ENCODE data around the gene CDK14.

The CDK14 gene

GRCh38 chr7:91007371-91007770 lies 411.2 kb downstream of the CDK14 start:
- Histone ChIP-seq H3K27ac (ENCODE audit: low read depth, low read length) (no peak overlapping the region), H3K4me1 (ENCODE audit: control insufficient read depth in 5 of 5, insufficient read depth in 5 of 5, low read length in 5 of 5) (no peaks in the 10 kb centered on the region), H3K9ac (ENCODE audit: low read length in 5 of 5) (no peak overlapping the region), H3K36me3 (ENCODE audit: control insufficient read depth in 5 of 5, insufficient read depth in 5 of 5, low read length in 5 of 5) (peaks cover 0 to 4% (median 0%) of the 10 kb centered on the region in 5 donors), H3K27me3 (ENCODE audit: control insufficient read depth in 5 of 5, insufficient read depth in 4 of 5, low read length in 5 of 5) (no peaks in the 10 kb centered on the region), H3K9me3 (ENCODE audit: control insufficient read depth in 5 of 5, low read length in 5 of 5) (no peaks in the 10 kb centered on the region), H3K4me3 (ENCODE audit: low read depth in 1 of 5, low read length in 5 of 5) (no peak overlapping the region)

GRCh38 chr7:91013078-91013477 lies 417.0 kb downstream of the CDK14 start:
- no peaks in the 10 kb centered on the region for H3K4me1 ChIP-seq (ENCODE audit: control insufficient read depth in 5 of 5, insufficient read depth in 5 of 5, low read length in 5 of 5)
- no peak overlapping the region for H3K9ac ChIP-seq (ENCODE audit: low read length in 5 of 5)
- no peaks in the 10 kb centered on the region for H3K27me3 ChIP-seq (ENCODE audit: control insufficient read depth in 5 of 5, insufficient read depth in 4 of 5, low read length in 5 of 5)
- H3K27ac ChIP-seq (ENCODE audit: low read depth, low read length): no peak overlapping the region
- H3K36me3 ChIP-seq (ENCODE audit: control insufficient read depth in 5 of 5, insufficient read depth in 5 of 5, low read length in 5 of 5): no peaks in the 10 kb centered on the region
- H3K9me3 ChIP-seq (ENCODE audit: control insufficient read depth in 5 of 5, low read length in 5 of 5): no peaks in the 10 kb centered on the region
- no peak overlapping the region for H3K4me3 ChIP-seq (ENCODE audit: low read depth in 1 of 5, low read length in 5 of 5)

- Histone ChIP-seq H3K36me3 (ENCODE audit: control insufficient read depth in 5 of 5, insufficient read depth in 5 of 5, low read length in 5 of 5) (no peaks in the 10 kb centered on the region), H3K27ac (ENCODE audit: low read depth, low read length) (no peak overlapping the region), H3K4me1 (ENCODE audit: control insufficient read depth in 5 of 5, insufficient read depth in 5 of 5, low read length in 5 of 5) (peaks cover 0 to 5% (median 0%) of the 10 kb centered on the region in 5 donors), H3K9ac (ENCODE audit: low read length in 5 of 5) (no peak overlapping the region), H3K27me3 (ENCODE audit: control insufficient read depth in 5 of 5, insufficient read depth in 4 of 5, low read length in 5 of 5) (no peaks in the 10 kb centered on the region), H3K4me3 (ENCODE audit: low read depth in 1 of 5, low read length in 5 of 5) (no peak overlapping the region), H3K9me3 (ENCODE audit: control insufficient read depth in 5 of 5, low read length in 5 of 5) (no peaks in the 10 kb centered on the region)
Measured at GRCh38 chr7:91019686-91020385, 423.7 kb downstream of the CDK14 start.

GRCh38 chr7:91020636-91021385 lies 424.7 kb downstream of the CDK14 start:
- peaks cover 0 to 5% (median 0%) of the 10 kb centered on the region in 5 donors for H3K4me1 ChIP-seq (ENCODE audit: control insufficient read depth in 5 of 5, insufficient read depth in 5 of 5, low read length in 5 of 5)
- no peak overlapping the region for H3K27ac ChIP-seq (ENCODE audit: low read depth, low read length)
- no peaks in the 10 kb centered on the region for H3K9me3 ChIP-seq (ENCODE audit: control insufficient read depth in 5 of 5, low read length in 5 of 5)
- H3K9ac ChIP-seq (ENCODE audit: low read length in 5 of 5): no peak overlapping the region
- H3K4me3 ChIP-seq (ENCODE audit: low read depth in 1 of 5, low read length in 5 of 5): no peak overlapping the region
- no peaks in the 10 kb centered on the region for H3K36me3 ChIP-seq (ENCODE audit: control insufficient read depth in 5 of 5, insufficient read depth in 5 of 5, low read length in 5 of 5)
- no peaks in the 10 kb centered on the region for H3K27me3 ChIP-seq (ENCODE audit: control insufficient read depth in 5 of 5, insufficient read depth in 4 of 5, low read length in 5 of 5)

GRCh38 chr7:91021956-91022355 lies 425.8 kb downstream of the CDK14 start:
- Histone ChIP-seq H3K4me1 (ENCODE audit: control insufficient read depth in 5 of 5, insufficient read depth in 5 of 5, low read length in 5 of 5) (peaks cover 0 to 5% (median 0%) of the 10 kb centered on the region in 5 donors), H3K36me3 (ENCODE audit: control insufficient read depth in 5 of 5, insufficient read depth in 5 of 5, low read length in 5 of 5) (no peaks in the 10 kb centered on the region), H3K9ac (ENCODE audit: low read length in 5 of 5) (no peak overlapping the region), H3K27ac (ENCODE audit: low read depth, low read length) (no peak overlapping the region), H3K27me3 (ENCODE audit: control insufficient read depth in 5 of 5, insufficient read depth in 4 of 5, low read length in 5 of 5) (no peaks in the 10 kb centered on the region), H3K4me3 (ENCODE audit: low read depth in 1 of 5, low read length in 5 of 5) (no peak overlapping the region), H3K9me3 (ENCODE audit: control insufficient read depth in 5 of 5, low read length in 5 of 5) (no peaks in the 10 kb centered on the region)

GRCh38 chr7:91025906-91026390 lies 429.8 kb downstream of the CDK14 start:
- no peak overlapping the region for H3K27ac ChIP-seq (ENCODE audit: low read depth, low read length)
- no peaks in the 10 kb centered on the region for H3K27me3 ChIP-seq (ENCODE audit: control insufficient read depth in 5 of 5, insufficient read depth in 4 of 5, low read length in 5 of 5)
- no peak overlapping the region for H3K4me3 ChIP-seq (ENCODE audit: low read depth in 1 of 5, low read length in 5 of 5)
- H3K4me1 ChIP-seq (ENCODE audit: control insufficient read depth in 5 of 5, insufficient read depth in 5 of 5, low read length in 5 of 5): peaks cover 0 to 2% (median 0%) of the 10 kb centered on the region in 5 donors
- H3K9ac ChIP-seq (ENCODE audit: low read length in 5 of 5): no peak overlapping the region
- no peaks in the 10 kb centered on the region for H3K9me3 ChIP-seq (ENCODE audit: control insufficient read depth in 5 of 5, low read length in 5 of 5)
- H3K36me3 ChIP-seq (ENCODE audit: control insufficient read depth in 5 of 5, insufficient read depth in 5 of 5, low read length in 5 of 5): no peaks in the 10 kb centered on the region

GRCh38 chr7:91029688-91030087 lies 433.6 kb downstream of the CDK14 start:
- Histone ChIP-seq H3K9me3 (ENCODE audit: control insufficient read depth in 5 of 5, low read length in 5 of 5) (no peaks in the 10 kb centered on the region), H3K27me3 (ENCODE audit: control insufficient read depth in 5 of 5, insufficient read depth in 4 of 5, low read length in 5 of 5) (no peaks in the 10 kb centered on the region), H3K9ac (ENCODE audit: low read length in 5 of 5) (no peak overlapping the region), H3K36me3 (ENCODE audit: control insufficient read depth in 5 of 5, insufficient read depth in 5 of 5, low read length in 5 of 5) (no peaks in the 10 kb centered on the region), H3K4me3 (ENCODE audit: low read depth in 1 of 5, low read length in 5 of 5) (no peak overlapping the region), H3K27ac (ENCODE audit: low read depth, low read length) (no peak overlapping the region), H3K4me1 (ENCODE audit: control insufficient read depth in 5 of 5, insufficient read depth in 5 of 5, low read length in 5 of 5) (no peaks in the 10 kb centered on the region)

GRCh38 chr7:91030680-91031380 lies 434.7 kb downstream of the CDK14 start:
- Histone ChIP-seq H3K9me3 (ENCODE audit: control insufficient read depth in 5 of 5, low read length in 5 of 5) (no peaks in the 10 kb centered on the region), H3K4me3 (ENCODE audit: low read depth in 1 of 5, low read length in 5 of 5) (no peak overlapping the region), H3K9ac (ENCODE audit: low read length in 5 of 5) (no peak overlapping the region), H3K27ac (ENCODE audit: low read depth, low read length) (no peak overlapping the region), H3K27me3 (ENCODE audit: control insufficient read depth in 5 of 5, insufficient read depth in 4 of 5, low read length in 5 of 5) (no peaks in the 10 kb centered on the region), H3K4me1 (ENCODE audit: control insufficient read depth in 5 of 5, insufficient read depth in 5 of 5, low read length in 5 of 5) (no peaks in the 10 kb centered on the region), H3K36me3 (ENCODE audit: control insufficient read depth in 5 of 5, insufficient read depth in 5 of 5, low read length in 5 of 5) (no peaks in the 10 kb centered on the region)

- Histone ChIP-seq H3K27ac (ENCODE audit: low read depth, low read length) (no peak overlapping the region), H3K9ac (ENCODE audit: low read length in 5 of 5) (no peak overlapping the region)
Measured at GRCh38 chr7:91031757-91032156, 435.6 kb downstream of the CDK14 start.

GRCh38 chr7:91033574-91033973 lies 437.5 kb downstream of the CDK14 start:
- H3K9ac ChIP-seq (ENCODE audit: low read length in 5 of 5): no peak overlapping the region
- H3K27me3 ChIP-seq (ENCODE audit: control insufficient read depth in 5 of 5, insufficient read depth in 4 of 5, low read length in 5 of 5): no peaks in the 10 kb centered on the region
- no peak overlapping the region for H3K27ac ChIP-seq (ENCODE audit: low read depth, low read length)
- no peaks in the 10 kb centered on the region for H3K4me1 ChIP-seq (ENCODE audit: control insufficient read depth in 5 of 5, insufficient read depth in 5 of 5, low read length in 5 of 5)
- no peak overlapping the region for H3K4me3 ChIP-seq (ENCODE audit: low read depth in 1 of 5, low read length in 5 of 5)
- no peaks in the 10 kb centered on the region for H3K36me3 ChIP-seq (ENCODE audit: control insufficient read depth in 5 of 5, insufficient read depth in 5 of 5, low read length in 5 of 5)
- no peaks in the 10 kb centered on the region for H3K9me3 ChIP-seq (ENCODE audit: control insufficient read depth in 5 of 5, low read length in 5 of 5)

More at GRCh38 chr7:91031757-91032156, 435.6 kb downstream of the CDK14 start:
- H3K4me1 ChIP-seq (ENCODE audit: control insufficient read depth in 5 of 5, insufficient read depth in 5 of 5, low read length in 5 of 5): no peaks in the 10 kb centered on the region
- H3K27me3 ChIP-seq (ENCODE audit: control insufficient read depth in 5 of 5, insufficient read depth in 4 of 5, low read length in 5 of 5): no peaks in the 10 kb centered on the region
- no peaks in the 10 kb centered on the region for H3K36me3 ChIP-seq (ENCODE audit: control insufficient read depth in 5 of 5, insufficient read depth in 5 of 5, low read length in 5 of 5)
- H3K9me3 ChIP-seq (ENCODE audit: control insufficient read depth in 5 of 5, low read length in 5 of 5): no peaks in the 10 kb centered on the region
- H3K4me3 ChIP-seq (ENCODE audit: low read depth in 1 of 5, low read length in 5 of 5): no peak overlapping the region
